ENCODE results near the gene FAM228B.
"Not testable (repeated sequence)": the region's sequence is repeated elsewhere in the genome, so short reads cannot be mapped to it uniquely, and the experiment has no call there.

The FAM228B gene

GRCh38 chr2:24123195-24123921, at the start of gene FAM228B, which contains the start of gene PFN4:
Gene FAM228B, plus strand, starts transcription at chr2:24123469. Its CDS starts 893 bp downstream, at chr2:24124362.
Gene PFN4, minus strand, starts transcription at chr2:24123334. Its CDS starts 799 bp downstream, at chr2:24122535.
- peak; percentile 26 to 55 for DNase-seq (ENCODE audit: low read depth in 2 of 2)

- DNase-seq (ENCODE audit: low read depth in 2 of 2): no peak
These were observed 49.5 kb upstream of the FAM228B start for GRCh38 chr2:24073816-24074215.

- DNase-seq (ENCODE audit: low read depth in 2 of 2): no peak
These were observed 48.0 kb upstream of the FAM228B start for GRCh38 chr2:24075259-24075658.

GRCh38 chr2:24075915-24076848, 47.1 kb upstream of the FAM228B start, which contains the start of gene SF3B6:
Gene SF3B6, minus strand, starts transcription at chr2:24076326. Its CDS starts 97 bp downstream, at chr2:24076229.
- DNase-seq (ENCODE audit: low read depth in 2 of 2): peak; percentile 98 to 100

- peak in 1 of 2 donors; percentile 1 for DNase-seq (ENCODE audit: low read depth in 2 of 2)
These were observed 46.3 kb upstream of the FAM228B start for GRCh38 chr2:24076849-24077534.

GRCh38 chr2:24077535-24077877, 45.8 kb upstream of the FAM228B start:
- DNase-seq (ENCODE audit: low read depth in 2 of 2): no peak

GRCh38 chr2:24077879-24078278, 45.4 kb upstream of the FAM228B start:
- no peak for DNase-seq (ENCODE audit: low read depth in 2 of 2)

GRCh38 chr2:24080701-24081100, 42.6 kb upstream of the FAM228B start:
- DNase-seq (ENCODE audit: low read depth in 2 of 2): no peak

- DNase-seq (ENCODE audit: low read depth in 2 of 2): no peak
These were observed 40.3 kb upstream of the FAM228B start for GRCh38 chr2:24082787-24083566.

- no peak for DNase-seq (ENCODE audit: low read depth in 2 of 2)
These were observed 39.5 kb upstream of the FAM228B start for GRCh38 chr2:24083567-24084385.

- peak; percentile 77 to 84 for DNase-seq (ENCODE audit: low read depth in 2 of 2)
These were observed 38.7 kb upstream of the FAM228B start, which contains the start of gene TP53I3 for GRCh38 chr2:24084386-24085199. Gene TP53I3, minus strand, starts transcription at chr2:24084834. Its CDS starts 508 bp downstream, at chr2:24084326.

- no peak for DNase-seq (ENCODE audit: low read depth in 2 of 2)
These were observed 38.1 kb upstream of the FAM228B start for GRCh38 chr2:24085200-24085489.

GRCh38 chr2:24086241-24086640, 37.0 kb upstream of the FAM228B start:
- DNase-seq (ENCODE audit: low read depth in 2 of 2): no peak

GRCh38 chr2:24087032-24087431, 36.2 kb upstream of the FAM228B start:
- no peak for DNase-seq (ENCODE audit: low read depth in 2 of 2)

GRCh38 chr2:24088821-24089359, 34.4 kb upstream of the FAM228B start:
- no peak for DNase-seq (ENCODE audit: low read depth in 2 of 2)

- not testable (repeated sequence) for DNase-seq (ENCODE audit: low read depth in 2 of 2)
These were observed 30.0 kb upstream of the FAM228B start for GRCh38 chr2:24093270-24093669.

GRCh38 chr2:24095171-24095677, 28.0 kb upstream of the FAM228B start:
- not testable (repeated sequence) for DNase-seq (ENCODE audit: low read depth in 2 of 2)

- DNase-seq (ENCODE audit: low read depth in 2 of 2): not testable (repeated sequence)
These were observed 22.5 kb upstream of the FAM228B start for GRCh38 chr2:24100732-24101131.

- no peak for DNase-seq (ENCODE audit: low read depth in 2 of 2)
These were observed 21.3 kb upstream of the FAM228B start for GRCh38 chr2:24101992-24102391.
